Inferior parietal cortex (tissue), 1 donor: Measurements from ENCODE around the gene JAKMIP2.
A peak's percentile ranks its signal among the peaks of the same experiment; 100 is the strongest.

Experiments used
- DNase-seq: peaks from one replicate; pipeline ENCODE4 v3.0.0-alpha.2; 2016; ENCODE audit errors: extremely low spot score

Gene JAKMIP2

DNA sequence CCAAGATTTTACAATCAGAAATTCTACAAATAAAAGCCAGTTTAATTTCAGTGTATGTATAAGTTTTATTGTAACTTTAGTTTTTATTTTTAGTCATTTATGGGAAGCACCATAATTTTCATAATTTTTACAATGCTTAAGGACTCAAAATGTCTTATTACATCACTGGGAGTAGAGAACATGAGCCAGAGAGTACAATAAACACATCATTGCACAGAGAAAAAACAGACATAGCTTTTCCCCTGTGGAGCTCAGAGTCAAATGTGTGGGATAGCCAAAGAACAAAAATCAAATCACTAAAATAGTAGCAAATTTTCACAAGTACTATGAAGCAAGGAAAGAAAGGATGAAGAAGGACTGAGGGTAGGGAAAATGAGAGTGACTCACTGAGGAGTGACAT is 5.5 kb upstream of the JAKMIP2 start:
- DNase-seq: no peak

DNA sequence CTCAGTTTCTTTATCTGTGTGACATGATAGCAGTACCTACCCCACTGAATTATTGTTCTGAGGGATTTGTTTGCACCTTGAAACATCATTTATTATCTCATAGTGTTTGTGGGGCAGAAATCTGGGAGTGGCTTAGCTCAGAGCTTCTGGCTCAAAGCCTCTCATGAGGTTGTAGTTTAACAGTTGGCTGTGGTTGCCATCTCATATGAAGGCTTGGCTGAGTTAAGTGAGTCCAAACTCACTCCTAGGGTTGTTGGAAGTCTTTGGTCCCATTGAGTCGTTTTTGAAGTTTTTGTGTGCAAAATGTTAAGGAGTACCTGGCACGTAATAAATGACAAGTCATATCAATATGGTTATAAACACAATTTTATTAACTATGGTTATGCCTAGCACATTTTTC is 3.6 kb upstream of the JAKMIP2 start:
- DNase-seq: no peak

DNA sequence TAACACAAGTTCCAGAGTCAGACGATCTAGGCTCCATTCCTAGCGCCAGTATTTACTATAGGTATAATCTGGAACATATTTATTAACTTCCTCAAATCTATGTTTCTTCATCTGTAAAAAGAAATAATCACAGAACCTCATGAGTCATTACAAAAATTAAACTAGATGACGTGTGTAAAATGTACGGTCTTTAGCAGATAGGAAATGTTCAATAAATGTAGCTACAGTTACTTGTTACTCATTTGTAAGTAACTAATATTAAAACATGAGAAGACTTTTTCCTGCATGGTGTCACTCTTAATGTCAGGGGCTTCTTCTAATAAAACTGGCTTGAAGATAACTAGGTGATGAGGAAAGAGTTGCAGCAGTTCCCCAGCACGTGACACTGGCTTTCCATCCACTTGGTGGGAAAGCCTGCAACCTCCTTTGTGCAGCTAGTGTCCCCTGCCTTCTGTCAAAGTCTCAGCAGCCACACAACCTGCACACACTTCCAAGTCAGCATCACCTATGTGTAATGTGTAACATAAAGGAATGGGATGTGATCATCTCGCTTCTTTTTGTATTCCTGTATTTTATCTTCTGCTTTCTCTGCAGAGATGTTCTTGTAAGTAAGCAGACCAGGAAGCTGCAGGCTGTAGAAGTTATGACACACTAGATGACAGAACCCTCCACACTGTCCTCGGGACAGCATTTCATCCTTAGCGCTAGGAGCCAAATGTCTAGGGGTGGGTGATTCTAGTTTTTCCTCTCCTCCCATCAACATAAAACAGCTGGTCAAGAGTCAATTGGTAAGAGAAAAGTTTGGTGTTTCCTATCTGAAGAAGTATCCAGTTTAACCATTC is 1.8 kb upstream of the JAKMIP2 start:
- DNase-seq: no peak

DNA sequence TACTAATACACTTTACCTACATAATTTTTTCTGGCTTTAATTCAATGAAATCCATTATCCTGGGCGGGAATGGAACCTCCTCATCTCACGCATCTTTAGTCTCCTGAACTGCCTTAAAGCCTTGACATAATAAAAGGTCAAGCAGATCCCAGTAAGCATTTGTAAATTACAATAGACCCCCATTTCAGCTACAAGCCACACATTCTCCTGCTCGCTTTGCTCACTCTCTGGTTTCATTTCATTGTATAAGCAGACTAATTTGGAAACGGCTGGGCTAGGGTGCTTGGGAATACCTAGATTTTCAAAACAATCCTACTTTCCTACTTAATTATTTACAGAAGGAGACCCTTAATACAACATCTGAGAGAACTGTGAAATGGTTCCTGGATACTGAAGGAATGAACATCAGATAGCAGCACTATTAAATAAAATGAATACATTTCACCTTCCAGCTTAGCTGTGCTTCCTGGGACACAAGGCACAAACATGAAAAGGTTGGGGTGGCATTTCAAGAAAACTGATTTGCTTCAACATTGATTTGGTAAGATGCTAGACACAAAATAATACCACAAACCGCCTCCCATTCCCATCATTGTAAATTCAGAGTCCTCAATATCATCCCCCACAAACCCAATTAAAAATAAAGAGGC is 1.5 kb downstream of the JAKMIP2 start:
- DNase-seq: peak; percentile 43

DNA sequence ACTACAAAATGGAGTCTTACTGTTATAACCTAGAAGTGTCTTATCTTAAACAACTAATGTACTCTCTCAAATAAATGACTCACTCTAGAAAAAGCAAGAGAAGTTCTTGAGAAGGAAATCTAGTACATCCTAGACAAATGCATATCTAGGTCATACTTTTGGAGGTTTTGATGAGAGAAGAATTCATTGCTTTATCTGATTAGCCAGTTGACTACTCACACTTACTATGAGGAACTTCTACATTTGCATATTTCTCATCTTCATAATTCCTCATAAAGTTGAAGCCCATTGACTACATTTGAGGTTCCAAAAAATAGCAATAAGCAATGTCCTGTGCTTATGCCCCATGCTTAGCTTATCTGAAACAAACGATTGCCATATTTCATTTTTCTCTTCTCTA is 2.8 kb downstream of the JAKMIP2 start:
- peak; percentile 21 for DNase-seq

DNA sequence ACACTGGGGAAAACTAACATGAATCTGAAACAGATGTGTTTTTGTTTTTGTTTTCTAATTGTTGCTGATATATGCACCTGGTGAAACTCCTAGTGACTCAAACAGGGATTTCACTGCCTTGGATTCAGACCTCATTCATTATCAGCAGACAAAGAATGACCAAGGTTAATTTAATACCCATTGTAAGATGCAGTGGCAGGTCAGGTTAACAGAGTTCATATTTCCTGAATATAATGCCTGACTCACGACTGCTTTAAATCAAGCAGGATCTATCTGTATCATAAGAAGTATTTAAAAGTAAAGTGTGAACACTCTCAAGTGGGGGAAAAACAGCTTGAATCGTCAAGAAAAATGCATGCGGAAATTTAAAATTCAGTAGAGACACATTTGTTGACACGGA is 5.5 kb downstream of the JAKMIP2 start:
- DNase-seq: no peak

DNA sequence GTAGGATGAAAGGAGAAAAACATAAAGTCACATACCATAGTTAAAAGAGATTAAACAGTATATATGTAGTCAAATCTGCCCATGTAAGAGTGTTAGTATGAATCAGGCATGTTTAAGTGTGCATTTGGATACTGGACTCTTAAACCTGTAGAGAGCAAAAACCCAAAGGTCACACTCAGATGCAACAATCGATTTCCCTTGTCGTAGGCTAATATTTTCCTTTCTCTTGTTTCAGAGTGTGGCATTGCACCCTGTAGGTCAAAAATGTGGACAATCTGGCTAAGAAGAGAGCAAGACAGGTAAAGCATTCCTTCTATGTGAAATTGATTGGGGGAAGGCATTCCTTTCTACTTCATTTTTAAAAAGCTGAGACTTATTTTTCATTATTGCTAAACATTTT is 8.9 kb downstream of the JAKMIP2 start:
- DNase-seq: no peak

DNA sequence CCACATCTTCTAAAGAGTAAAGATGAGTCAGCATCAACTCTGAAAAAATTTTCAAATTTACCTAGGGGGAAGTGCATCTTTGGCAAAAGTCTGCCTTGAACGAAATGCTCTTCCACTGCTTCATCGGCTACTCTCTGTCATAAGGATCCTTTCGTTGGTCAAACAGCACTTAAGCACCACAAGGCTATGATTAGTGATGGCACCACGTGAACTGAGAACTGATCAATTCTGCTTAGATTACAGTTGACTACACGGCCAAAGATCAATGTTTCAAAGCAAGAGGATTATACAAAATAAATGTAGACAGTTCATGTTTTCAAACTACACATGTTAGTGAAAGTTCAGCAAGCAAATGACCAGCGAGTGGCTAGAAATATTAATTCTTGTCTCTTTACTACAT is 9.4 kb downstream of the JAKMIP2 start:
- DNase-seq: no peak

DNA sequence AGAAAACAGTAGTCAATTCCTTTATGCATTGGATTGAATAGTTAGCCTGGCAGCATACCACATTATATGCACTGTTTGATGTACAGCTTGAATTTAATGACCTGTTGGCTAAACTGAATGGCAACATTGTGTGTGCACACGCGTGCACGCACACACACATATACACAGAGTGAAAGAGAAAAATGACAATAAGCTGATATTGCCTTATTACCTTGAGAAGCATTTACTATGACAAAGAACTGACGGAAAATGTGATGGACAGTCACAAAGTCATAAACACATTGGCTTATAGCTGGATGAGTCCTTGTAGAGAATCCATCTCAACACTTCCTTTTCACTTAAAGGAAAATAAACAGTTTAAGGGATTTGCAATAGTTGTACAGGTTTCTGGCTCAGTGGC is 15.5 kb downstream of the JAKMIP2 start:
- DNase-seq: no peak

DNA sequence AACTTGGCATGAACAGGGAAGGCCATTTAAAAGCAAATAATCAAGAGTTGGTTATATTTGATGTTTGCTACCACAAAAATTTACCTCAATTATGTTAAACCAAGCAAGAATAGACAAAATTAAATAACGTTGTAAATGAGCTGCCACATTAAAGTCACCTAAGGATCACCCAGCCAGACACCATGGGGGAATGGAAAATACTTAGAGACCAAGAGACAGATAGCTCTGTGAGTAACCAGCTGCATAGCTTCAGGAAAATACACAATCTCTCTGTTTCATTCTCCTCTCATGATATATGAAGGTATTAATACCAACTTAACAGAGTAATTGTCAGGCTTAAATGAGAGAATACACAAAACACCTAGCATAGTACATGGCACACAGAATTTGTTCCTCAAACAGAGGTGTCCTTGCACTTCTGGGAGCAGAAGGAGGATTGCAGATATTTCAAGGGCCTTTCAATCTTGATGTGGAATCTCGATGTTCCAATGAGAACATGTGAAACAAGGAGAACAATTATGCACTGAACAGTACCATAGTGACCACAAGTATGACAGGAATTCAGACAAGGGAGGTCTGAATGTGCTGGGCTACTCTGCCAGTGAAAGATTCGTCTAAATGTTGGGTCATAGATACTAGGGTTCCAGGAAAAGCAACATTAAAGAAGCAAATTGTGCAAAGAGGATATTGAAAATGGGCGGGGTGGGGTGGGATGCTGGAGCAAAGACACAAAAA is 18.6 kb downstream of the JAKMIP2 start:
- DNase-seq: no peak

DNA sequence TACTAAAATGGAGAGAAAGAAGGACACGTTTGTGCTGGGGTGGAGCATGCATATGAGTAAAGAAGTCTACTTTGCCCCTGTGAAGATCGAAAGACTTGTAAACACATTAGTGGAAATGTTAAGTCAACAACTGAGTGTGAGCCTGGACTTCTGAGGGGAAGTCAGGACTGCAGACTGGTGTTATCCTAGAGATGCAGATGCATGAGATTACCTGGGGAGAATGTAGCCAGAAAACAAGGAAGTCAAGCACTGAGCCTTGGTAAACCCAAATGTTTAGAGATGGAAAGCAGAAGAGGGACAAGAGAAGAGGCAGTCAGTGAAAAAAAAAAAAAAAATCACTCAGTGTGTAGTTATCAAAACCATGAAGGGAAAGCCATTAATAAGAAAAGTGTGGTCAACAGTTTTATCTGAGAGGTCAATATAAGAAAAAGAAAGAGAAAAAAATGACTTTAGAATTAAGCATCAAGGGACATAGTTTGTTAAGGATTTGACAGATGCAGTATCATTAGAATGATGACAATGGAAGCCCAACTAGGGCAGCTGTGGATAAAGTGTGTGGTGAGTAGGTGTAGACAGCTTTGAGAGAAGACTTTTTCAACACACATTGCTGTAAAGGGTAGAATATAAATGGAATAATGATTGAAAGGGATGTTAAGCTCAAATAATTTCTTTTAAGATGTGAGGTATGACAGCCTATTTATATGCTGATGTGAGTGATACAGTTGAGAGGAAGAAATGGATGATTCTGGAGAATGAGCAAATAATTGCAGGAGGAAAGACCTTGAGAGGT is 22.2 kb downstream of the JAKMIP2 start:
- DNase-seq: no peak

DNA sequence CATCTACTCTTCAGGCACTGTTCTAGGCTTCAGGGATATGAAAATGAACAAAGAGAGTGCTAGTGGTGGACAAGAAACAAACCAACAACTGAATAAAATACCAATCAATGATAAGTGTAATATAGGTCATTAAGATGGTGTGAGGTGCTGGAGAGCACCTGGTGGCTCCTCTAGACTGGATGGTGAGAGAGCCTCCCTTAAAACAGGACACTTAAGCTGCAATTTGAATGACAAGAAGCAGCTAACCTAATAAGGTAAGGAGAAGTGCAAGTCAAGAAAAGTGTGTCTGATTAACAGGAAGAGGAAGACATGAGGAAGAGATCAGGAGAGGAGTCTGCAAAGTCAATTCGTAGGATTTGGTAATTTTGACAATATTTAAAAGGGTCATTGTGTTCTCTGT is 23.1 kb downstream of the JAKMIP2 start:
- no peak for DNase-seq

DNA sequence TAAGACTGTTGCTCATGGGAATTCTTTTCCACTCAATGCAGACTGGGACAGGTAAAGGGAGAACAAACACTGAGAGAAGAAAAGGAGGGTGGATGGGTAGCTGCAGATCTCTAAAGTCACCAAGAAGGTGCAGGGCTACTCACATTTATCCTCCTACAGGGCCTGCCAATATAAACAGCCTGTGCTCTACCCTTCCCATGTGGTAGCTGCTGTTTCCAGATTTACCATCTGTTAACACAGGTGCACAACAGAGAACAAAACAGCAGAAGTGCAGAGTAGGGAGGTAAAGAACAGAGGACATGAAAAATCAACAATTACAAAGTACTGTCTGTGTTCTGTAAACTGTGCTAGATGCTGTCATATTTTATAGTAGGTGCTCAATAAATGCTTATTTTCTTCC is 26.0 kb downstream of the JAKMIP2 start:
- DNase-seq: no peak

DNA sequence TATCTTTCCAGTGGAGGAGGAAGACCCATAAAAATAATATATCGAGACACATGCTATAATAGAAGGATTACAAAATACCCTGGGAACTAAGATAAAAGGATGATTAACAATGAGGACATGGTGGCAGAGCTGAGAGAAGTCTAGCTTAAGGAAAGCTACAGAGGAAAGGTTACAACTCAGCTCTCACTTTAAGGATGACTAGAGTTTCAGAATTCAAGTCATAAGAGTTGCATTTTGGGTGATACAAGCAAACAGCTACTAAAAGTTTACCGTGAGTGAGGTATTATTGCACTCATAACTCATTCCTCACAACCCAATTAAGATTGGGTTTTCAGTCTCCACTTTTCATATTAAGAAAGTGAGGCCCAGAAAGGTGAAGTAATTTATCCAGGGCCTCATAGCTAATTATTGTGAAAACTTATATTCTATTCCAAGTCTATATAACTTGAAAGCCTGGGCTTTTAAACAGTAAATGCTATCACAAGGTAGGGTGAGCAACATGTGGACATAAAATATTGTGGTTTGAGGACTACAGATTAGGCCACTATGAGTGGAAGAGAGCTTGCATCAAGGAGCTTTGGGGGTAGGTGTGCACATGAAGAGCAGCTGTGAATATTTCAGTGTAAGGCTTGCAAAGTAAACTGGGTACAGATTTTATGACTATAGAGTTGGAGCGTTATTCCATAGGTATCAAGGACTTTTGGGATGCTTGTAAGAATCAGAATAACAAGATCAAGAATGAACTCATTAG is 28.0 kb downstream of the JAKMIP2 start:
- DNase-seq: no peak

DNA sequence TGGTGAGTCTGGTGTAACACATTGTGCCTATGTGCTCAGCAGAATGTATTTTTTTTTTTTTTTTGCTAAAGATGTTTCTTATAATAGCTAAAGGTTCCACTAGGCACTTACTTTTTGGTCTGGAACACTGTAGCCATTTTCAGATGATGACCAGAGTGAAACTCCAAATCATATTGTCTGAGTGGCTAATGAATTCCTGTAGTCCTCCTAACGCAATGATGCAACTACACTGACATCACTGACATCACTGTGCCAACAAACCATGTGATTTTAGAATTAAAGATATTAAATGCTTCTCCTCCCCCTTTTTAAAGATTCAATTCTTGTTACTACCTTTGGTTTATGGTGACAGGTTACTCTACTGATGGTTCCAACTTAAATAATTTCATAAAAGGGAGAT is 28.8 kb downstream of the JAKMIP2 start:
- DNase-seq: no peak

DNA sequence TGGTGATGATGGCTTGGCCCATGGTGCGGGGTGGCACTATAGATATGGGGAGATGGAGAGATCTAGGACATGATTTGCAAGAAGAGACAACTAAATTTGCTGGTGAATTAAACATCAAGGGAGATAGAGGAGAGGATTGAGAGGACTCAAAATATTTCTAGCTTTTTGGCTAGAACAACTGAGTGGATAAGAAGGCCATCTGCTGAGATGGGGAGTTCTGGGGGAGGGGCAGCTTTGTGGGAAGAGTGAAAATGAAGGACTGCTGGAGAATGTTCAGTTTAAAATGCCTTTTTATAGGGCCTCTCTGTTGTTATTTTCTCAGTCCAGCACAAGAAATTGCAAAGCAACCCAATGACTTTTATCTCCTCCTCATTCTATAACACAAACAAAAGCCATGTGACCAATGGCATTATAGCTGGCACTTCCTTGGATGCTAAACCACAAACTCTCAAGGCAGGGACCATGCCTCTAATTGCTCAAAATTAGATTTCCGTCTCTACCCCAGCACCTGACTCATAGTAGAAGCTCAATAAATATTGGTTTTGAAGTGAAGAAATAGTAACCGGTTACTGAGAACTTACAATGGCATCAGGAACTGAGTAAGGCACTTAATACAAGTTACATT is 29.8 kb downstream of the JAKMIP2 start:
- no peak for DNase-seq

DNA sequence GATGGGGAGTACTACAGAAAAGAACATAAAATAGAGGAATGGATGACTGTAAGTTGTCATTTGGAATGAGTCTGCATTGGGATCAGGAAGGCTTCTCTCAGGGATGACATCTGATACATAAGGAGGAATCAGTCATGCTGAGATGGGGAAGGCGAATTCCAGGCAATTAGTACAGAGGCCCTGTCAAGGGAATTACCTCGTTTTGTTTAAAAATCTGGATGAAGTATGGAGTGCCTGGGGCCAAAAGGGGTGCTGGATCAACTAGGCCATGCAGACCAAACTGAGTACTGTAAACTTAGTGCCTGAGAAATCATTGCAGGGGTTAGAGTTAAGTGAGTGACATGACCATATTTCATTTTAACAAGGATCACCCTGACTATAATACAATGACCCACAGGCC is 30.5 kb downstream of the JAKMIP2 start:
- DNase-seq: no peak

DNA sequence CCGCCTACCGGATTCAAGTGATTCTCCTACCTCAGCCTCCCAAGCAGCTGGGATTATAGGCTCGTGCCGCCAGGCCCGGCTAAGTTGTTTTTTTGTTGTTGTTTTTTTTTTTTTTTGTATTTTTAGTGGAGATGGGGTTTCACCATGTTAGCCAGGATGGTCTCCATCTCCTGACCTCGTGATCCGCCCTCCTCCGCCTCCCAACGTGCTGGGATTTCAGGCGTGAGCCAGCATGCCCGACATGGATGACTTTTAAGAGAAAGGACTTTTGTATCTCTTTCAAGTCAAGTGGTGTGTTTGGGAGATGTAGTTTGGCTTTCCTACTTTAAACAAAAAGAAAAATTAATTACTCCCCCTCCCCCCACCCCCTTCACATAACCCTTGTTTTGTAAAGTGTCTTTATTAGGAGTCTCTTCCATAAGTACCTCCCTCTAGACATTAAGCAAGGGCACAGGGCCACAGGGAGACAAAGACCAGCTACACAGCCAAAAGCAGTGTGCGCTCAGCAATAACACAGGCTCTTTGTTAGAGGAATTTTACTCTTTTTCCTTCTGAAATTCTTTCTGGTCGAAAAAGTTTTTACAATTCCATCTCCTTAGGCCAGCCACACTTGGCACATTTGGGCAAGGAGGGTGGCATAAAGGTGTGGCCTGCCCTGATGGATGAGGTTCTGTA is 31.2 kb downstream of the JAKMIP2 start:
- DNase-seq: peak; percentile 35

DNA sequence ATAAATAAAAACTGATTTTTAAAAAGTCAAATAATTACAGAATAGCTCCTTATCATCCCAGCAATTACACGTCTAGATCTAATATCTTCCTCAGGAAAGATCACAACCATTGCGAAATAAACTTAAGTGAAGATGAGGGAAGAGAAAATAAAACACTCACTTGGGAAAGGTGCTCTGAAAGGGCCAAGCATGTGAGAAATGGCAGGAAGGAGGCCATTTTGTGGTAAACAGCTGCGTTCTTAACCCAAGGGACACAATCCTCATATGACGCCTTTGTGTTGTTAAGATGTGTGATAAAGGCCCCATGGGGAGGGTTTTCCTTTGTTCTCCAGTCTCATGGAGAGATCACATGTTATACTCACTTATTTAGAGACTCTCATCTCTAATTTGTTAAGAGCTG is 32.5 kb downstream of the JAKMIP2 start:
- no peak for DNase-seq

DNA sequence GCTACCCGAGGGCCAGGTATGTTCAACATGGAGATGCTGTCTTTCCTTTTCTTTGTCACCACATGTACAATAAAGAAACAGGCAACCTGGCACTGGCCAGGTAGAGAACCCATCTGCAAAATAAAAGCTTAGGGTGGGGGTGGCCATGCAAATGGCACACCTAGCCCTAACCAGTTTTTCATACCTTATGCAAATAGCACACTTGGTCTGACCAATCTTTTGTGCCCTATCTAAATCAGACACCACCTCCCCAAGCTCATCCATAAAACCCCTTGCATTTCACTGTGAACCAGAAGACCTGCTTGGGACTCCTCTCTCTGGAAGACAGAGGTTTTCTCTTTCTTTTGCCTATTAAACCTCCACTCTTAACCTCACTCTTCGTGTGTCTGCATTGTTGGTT is 33.9 kb downstream of the JAKMIP2 start:
- DNase-seq: no peak
